GM12878 (cell line): ENCODE data around the gene CCNA2. TPM values are rescaled to one million over a fixed set of nuclear protein-coding genes. Genes with fewer than 3 reads are reported as not detected.

Experiments
- ATAC-seq: fragments of 200-7000 bp; cut with Tn5 transposase; 3 replicates; pipeline ENCODE4 v1.9.1; 2020; ENCODE audit warnings: mild to moderate bottlenecking, moderate library complexity
- BruUV-seq: library from RNA; stranded (reverse); fragments of 400-500 nt; replicated peaks from 2 replicates; lab custom pipeline; 2021; lab: Mats Ljungman, UMichigan
- CTCF ChIA-PET: fragments of 300-600 bp; sonication (Branson Sonifier 250); formaldehyde crosslinking; extraction: SDS; loops from one replicate; lab custom pipeline; 2021; ENCODE audit warnings: inconsistent platforms; lab: Yijun Ruan, JAX
- POLR2A ChIA-PET: fragments of 350-600 bp; formaldehyde crosslinking; extraction: SDS; loops from one replicate; lab custom pipeline; 2021; ENCODE audit warnings: inconsistent platforms; lab: Charles Lee
- RAD21 ChIA-PET: fragments of 300-600 bp; sonication (Branson Sonifier 250); formaldehyde crosslinking; loops from one replicate; lab custom pipeline; 2023; ENCODE audit warnings: antibody characterized with exemption; ENCODE audit not compliant: unreplicated experiment; lab: Charles Lee
- SMC1A ChIA-PET: fragments of 300-600 bp; sonication (Branson Sonifier 250); formaldehyde crosslinking; loops from one replicate; lab custom pipeline; 2023; ENCODE audit not compliant: unreplicated experiment, uncharacterized antibody; lab: Charles Lee
- DNase-seq: peaks from one replicate; pipeline ENCODE4 v3.0.0-alpha.2; 2011; ENCODE audit warnings: low read depth, low spot score
- FAIRE-seq: peaks from 3 replicates; lab custom pipeline; 2011; peaks lifted over from hg19 to GRCh38; lab: Jason Lieb, UNC
- H2AFZ ChIP-seq: 2 replicates; pipeline ENCODE4 v1.6.0; 2011; ENCODE audit warnings: low read depth, low read length, control low read depth; ENCODE audit not compliant: control insufficient read depth
- H3K27ac ChIP-seq: 2 replicates; pipeline ENCODE4 v1.5.1; 2011; ENCODE audit warnings: control low read depth; ENCODE audit not compliant: control insufficient read depth, insufficient read depth
- H3K27me3 ChIP-seq, 2 experiments: replicated peaks in 1 of 2; 2 replicates each; pipeline versions ENCODE4 v1.6.0 to v1.6.1; 2011; ENCODE audit warnings: low read length in 1 of 2; ENCODE audit not compliant: control insufficient read depth in 2 of 2, insufficient read depth in 2 of 2
- H3K36me3 ChIP-seq, 2 experiments: 2 replicates each; pipeline ENCODE4 v1.5.1; 2011; ENCODE audit warnings: low read length in 1 of 2; ENCODE audit not compliant: control insufficient read depth in 2 of 2, insufficient read depth in 2 of 2
- H3K4me1 ChIP-seq: 2 replicates; pipeline ENCODE4 v1.6.1; 2011; ENCODE audit warnings: mild to moderate bottlenecking, low read length, moderate library complexity, mixed read lengths; ENCODE audit not compliant: control insufficient read depth, insufficient read depth
- H3K4me2 ChIP-seq: 2 replicates; pipeline ENCODE4 v1.6.0; 2011; ENCODE audit warnings: control low read depth; ENCODE audit not compliant: control insufficient read depth, insufficient read depth
- H3K4me3 ChIP-seq: fragments of 200-600 bp; sonication (generic); 2 replicates; pipeline ENCODE4 v1.5.1; 2016
- H3K79me2 ChIP-seq: 2 replicates; pipeline ENCODE4 v1.6.0; 2011; ENCODE audit warnings: low read length; ENCODE audit not compliant: control insufficient read depth, insufficient read depth
- H3K9ac ChIP-seq: 2 replicates; pipeline ENCODE4 v1.8.0; 2011; ENCODE audit warnings: low read length, control low read depth, mixed read lengths; ENCODE audit not compliant: control insufficient read depth, insufficient read depth
- H3K9me3 ChIP-seq: replicated peaks from 3 replicates; pipeline ENCODE4 v1.5.1; 2011; ENCODE audit warnings: mild to moderate bottlenecking, low read length; ENCODE audit not compliant: control insufficient read depth, insufficient read depth
- H4K20me1 ChIP-seq: 2 replicates; pipeline ENCODE4 v1.6.0; 2011; ENCODE audit not compliant: control insufficient read depth, insufficient read depth
- BCL11A ChIP-seq: IDR thresholded peaks from 2 replicates; pipeline ENCODE4 v1.6.1; 2011; ENCODE audit warnings: low read depth, low read length
- EED ChIP-seq: sonication (generic); IDR thresholded peaks from 2 replicates; pipeline ENCODE4 v1.6.1; 2016; ENCODE audit warnings: antibody characterized with exemption, low read depth
- FOXK2 ChIP-seq: fragments of 450-650 bp; IDR thresholded peaks from 2 replicates; pipeline ENCODE4 v1.6.1; 2017; ENCODE audit warnings: mild to moderate bottlenecking, moderate library complexity
- LARP7 ChIP-seq: fragments of 450-650 bp; IDR thresholded peaks from 2 replicates; pipeline ENCODE4 v1.6.1; 2017; ENCODE audit warnings: mild to moderate bottlenecking
- MTA3 ChIP-seq: IDR thresholded peaks from 2 replicates; pipeline ENCODE4 v1.6.1; 2012; ENCODE audit warnings: low read length, inconsistent platforms, borderline replicate concordance
- NFIC ChIP-seq: IDR thresholded peaks from 2 replicates; pipeline ENCODE4 v1.6.1; 2012; ENCODE audit warnings: low read depth, mild to moderate bottlenecking, inconsistent platforms, low read length, moderate library complexity
- RUNX3 ChIP-seq: IDR thresholded peaks from 2 replicates; pipeline ENCODE4 v1.6.1; 2012; ENCODE audit warnings: low read length, inconsistent platforms
- SP1 ChIP-seq: IDR thresholded peaks from one replicate; pipeline ENCODE4 v1.6.1; 2011; ENCODE audit warnings: low read depth, low read length
- ZBED1 ChIP-seq: IDR thresholded peaks from 2 replicates; pipeline ENCODE4 v1.6.1; 2016; ENCODE audit warnings: borderline replicate concordance
- in situ Hi-C: fragments of 300-500 bp; cut with MboI; formaldehyde crosslinking; loops from 9 replicates; pipeline ENCODE4 v1.14.3; 2018; ENCODE audit warnings: mixed read lengths
- intact Hi-C: fragments of 100-400 bp; cut with micrococcal nuclease; formaldehyde crosslinking; loops from one replicate; pipeline ENCODE4 v1.14.2; 2022; ENCODE audit not compliant: unreplicated experiment
- polyA plus RNA-seq, 11 experiments: library from polyadenylated mRNA; depleted of rRNA in 4 of 11; unstranded in 6 of 11; stranded (reverse) in 5 of 11; fragments of >200 nt; fragmentation: Nextera tagmentation in 4 of 11; fragmentation: Illumina TruSeq in 1 of 11; extraction: Ambion mirVana in 4 of 11; extraction: Trizol in 1 of 11; gene quantifications; 1 replicate in 1 of 11; 2 replicates in 10 of 11; pipeline versions ENCODE4 v1.2.1 to v1.2.3, GENCODE V29; 2011 to 2016; ENCODE audit warnings: inconsistent platforms in 2 of 11, missing spikeins in 2 of 11, low read depth in 1 of 11
- total RNA-seq, 4 experiments: library from RNA; depleted of rRNA in 3 of 4; stranded (reverse); fragments of >200 nt in 3 of 4; fragmentation: Illumina TruSeq in 1 of 4; extraction: Trizol in 1 of 4; gene quantifications; 2 replicates each; pipeline versions ENCODE4 v1.2.1 to v1.2.3, GENCODE V29; 2013 to 2021
- TF ChIP-seq, protein P1 (sequence below): fragments of 450-650 bp; IDR thresholded peaks from 2 replicates; pipeline ENCODE4 v1.6.1; 2016; ENCODE audit warnings: mild to moderate bottlenecking
- TF ChIP-seq, protein P2 (sequence below): fragments of 450-650 bp; formaldehyde crosslinking; IDR thresholded peaks from 2 replicates; pipeline ENCODE4 v1.4.0; 2022; ENCODE audit warnings: mild to moderate bottlenecking, moderate library complexity
- TF ChIP-seq, protein P3 (sequence below): IDR thresholded peaks from 2 replicates; pipeline ENCODE4 v1.6.1; 2012; ENCODE audit warnings: mild to moderate bottlenecking, low read depth, low read length
- TF ChIP-seq, protein P4 (sequence below): fragments of 150-350 bp; IDR thresholded peaks from 2 replicates; pipeline ENCODE4 v1.6.1; 2016; ENCODE audit warnings: low read depth, low read length

Gene CCNA2
- total and polyA plus RNA-seq, 10 of the 15 experiments (the other 5 are each of a cell fraction or from before 2014, with no cell fraction given), result 21.8 to 153 (median 94.5) TPM

DNA sequence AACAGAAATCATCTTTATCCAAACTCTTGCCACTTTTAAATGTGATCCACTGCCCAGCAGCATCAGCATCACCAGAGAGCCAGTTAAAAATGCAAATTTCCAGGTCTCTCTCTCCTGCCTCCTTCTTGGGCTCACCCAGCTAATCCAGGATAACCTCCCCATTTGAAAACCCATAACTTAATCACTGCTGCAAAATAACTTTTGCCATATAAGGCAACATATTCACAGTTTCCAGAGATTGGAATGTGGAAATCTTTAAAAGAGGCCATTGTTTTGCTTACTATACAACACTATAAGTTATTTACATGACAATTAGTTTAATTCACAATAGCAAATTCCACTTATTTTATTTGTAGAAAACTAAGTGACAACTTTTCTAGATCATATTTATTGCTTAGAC is 27.4 kb downstream of the CCNA2 start:
- intact Hi-C loops, result no loop called here
- POLR2A ChIA-PET, result interaction anchor here (0.6 to 3.0 kb wide), 2 partner anchors 18 to 23 kb away, joined by 5 to 10 read pairs; no protein-coding TSS in a partner anchor
- peaks cover 3% of the 10 kb centered on the region for H3K79me2 ChIP-seq
- peak overlapping the region; percentile 5; the same call in 1 of the 2 replicates for H3K9ac ChIP-seq
- H3K27ac ChIP-seq, result peak overlapping the region; percentile 53
- SMC1A ChIA-PET, result interaction anchor here (0.6 to 3.4 kb wide), 5 partner anchors 11 to 30 kb away, joined by 3 to 20 read pairs (median 5); partner anchors contain the start of gene CCNA2
- no peak for DNase-seq
- TF ChIP-seq MTA3 (no peak), NFIC (no peak), BCL11A (no peak), LARP7 (no peak), EED (no peak), FOXK2 (no peak), SP1 (no peak), ZBED1 (no peak), RUNX3 (no peak)
- TF ChIP-seq, protein P1, sequence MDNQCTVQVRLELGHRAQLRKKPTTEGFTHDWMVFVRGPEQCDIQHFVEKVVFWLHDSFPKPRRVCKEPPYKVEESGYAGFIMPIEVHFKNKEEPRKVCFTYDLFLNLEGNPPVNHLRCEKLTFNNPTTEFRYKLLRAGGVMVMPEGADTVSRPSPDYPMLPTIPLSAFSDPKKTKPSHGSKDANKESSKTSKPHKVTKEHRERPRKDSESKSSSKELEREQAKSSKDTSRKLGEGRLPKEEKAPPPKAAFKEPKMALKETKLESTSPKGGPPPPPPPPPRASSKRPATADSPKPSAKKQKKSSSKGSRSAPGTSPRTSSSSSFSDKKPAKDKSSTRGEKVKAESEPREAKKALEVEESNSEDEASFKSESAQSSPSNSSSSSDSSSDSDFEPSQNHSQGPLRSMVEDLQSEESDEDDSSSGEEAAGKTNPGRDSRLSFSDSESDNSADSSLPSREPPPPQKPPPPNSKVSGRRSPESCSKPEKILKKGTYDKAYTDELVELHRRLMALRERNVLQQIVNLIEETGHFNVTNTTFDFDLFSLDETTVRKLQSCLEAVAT, result no peak
- TF ChIP-seq, protein P2, sequence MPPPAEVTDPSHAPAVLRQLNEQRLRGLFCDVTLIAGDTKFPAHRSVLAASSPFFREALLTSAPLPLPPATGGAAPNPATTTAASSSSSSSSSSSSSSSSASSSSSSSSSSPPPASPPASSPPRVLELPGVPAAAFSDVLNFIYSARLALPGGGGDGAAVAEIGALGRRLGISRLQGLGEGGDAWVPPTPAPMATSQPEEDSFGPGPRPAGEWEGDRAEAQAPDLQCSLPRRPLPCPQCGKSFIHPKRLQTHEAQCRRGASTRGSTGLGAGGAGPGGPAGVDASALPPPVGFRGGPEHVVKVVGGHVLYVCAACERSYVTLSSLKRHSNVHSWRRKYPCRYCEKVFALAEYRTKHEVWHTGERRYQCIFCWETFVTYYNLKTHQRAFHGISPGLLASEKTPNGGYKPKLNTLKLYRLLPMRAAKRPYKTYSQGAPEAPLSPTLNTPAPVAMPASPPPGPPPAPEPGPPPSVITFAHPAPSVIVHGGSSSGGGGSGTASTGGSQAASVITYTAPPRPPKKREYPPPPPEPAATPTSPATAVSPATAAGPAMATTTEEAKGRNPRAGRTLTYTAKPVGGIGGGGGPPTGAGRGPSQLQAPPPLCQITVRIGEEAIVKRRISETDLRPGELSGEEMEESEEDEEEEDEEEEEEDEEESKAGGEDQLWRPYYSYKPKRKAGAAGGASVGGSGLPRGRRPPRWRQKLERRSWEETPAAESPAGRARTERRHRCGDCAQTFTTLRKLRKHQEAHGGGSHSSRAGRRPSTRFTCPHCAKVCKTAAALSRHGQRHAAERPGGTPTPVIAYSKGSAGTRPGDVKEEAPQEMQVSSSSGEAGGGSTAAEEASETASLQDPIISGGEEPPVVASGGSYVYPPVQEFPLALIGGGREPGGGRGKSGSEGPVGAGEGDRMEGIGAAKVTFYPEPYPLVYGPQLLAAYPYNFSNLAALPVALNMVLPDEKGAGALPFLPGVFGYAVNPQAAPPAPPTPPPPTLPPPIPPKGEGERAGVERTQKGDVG, result no peak
- TF ChIP-seq, protein P3, sequence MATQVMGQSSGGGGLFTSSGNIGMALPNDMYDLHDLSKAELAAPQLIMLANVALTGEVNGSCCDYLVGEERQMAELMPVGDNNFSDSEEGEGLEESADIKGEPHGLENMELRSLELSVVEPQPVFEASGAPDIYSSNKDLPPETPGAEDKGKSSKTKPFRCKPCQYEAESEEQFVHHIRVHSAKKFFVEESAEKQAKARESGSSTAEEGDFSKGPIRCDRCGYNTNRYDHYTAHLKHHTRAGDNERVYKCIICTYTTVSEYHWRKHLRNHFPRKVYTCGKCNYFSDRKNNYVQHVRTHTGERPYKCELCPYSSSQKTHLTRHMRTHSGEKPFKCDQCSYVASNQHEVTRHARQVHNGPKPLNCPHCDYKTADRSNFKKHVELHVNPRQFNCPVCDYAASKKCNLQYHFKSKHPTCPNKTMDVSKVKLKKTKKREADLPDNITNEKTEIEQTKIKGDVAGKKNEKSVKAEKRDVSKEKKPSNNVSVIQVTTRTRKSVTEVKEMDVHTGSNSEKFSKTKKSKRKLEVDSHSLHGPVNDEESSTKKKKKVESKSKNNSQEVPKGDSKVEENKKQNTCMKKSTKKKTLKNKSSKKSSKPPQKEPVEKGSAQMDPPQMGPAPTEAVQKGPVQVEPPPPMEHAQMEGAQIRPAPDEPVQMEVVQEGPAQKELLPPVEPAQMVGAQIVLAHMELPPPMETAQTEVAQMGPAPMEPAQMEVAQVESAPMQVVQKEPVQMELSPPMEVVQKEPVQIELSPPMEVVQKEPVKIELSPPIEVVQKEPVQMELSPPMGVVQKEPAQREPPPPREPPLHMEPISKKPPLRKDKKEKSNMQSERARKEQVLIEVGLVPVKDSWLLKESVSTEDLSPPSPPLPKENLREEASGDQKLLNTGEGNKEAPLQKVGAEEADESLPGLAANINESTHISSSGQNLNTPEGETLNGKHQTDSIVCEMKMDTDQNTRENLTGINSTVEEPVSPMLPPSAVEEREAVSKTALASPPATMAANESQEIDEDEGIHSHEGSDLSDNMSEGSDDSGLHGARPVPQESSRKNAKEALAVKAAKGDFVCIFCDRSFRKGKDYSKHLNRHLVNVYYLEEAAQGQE, result no peak
- TF ChIP-seq, protein P4, sequence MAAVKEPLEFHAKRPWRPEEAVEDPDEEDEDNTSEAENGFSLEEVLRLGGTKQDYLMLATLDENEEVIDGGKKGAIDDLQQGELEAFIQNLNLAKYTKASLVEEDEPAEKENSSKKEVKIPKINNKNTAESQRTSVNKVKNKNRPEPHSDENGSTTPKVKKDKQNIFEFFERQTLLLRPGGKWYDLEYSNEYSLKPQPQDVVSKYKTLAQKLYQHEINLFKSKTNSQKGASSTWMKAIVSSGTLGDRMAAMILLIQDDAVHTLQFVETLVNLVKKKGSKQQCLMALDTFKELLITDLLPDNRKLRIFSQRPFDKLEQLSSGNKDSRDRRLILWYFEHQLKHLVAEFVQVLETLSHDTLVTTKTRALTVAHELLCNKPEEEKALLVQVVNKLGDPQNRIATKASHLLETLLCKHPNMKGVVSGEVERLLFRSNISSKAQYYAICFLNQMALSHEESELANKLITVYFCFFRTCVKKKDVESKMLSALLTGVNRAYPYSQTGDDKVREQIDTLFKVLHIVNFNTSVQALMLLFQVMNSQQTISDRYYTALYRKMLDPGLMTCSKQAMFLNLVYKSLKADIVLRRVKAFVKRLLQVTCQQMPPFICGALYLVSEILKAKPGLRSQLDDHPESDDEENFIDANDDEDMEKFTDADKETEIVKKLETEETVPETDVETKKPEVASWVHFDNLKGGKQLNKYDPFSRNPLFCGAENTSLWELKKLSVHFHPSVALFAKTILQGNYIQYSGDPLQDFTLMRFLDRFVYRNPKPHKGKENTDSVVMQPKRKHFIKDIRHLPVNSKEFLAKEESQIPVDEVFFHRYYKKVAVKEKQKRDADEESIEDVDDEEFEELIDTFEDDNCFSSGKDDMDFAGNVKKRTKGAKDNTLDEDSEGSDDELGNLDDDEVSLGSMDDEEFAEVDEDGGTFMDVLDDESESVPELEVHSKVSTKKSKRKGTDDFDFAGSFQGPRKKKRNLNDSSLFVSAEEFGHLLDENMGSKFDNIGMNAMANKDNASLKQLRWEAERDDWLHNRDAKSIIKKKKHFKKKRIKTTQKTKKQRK, result no peak
- FAIRE-seq, result no peak
- no TSS peak for BruUV-seq
- H3K4me1 ChIP-seq, result peaks cover 29% of the 10 kb centered on the region
- peak overlapping the region; percentile 83 for H2AFZ ChIP-seq
- H3K36me3 ChIP-seq, result no peaks in the 10 kb centered on the region
- RAD21 ChIA-PET, result interaction anchor here (1.7 kb wide), 1 partner anchor 19 kb away, joined by 9 read pairs; no protein-coding TSS in a partner anchor
- CTCF ChIA-PET, result interaction anchor here (0.6 to 2.0 kb wide), 6 partner anchors 14 to 427 kb away, joined by 3 to 6 read pairs (median 3); no protein-coding TSS in a partner anchor
- H4K20me1 ChIP-seq, result no peaks in the 10 kb centered on the region
- H3K27me3 ChIP-seq, result no peaks in the 10 kb centered on the region
- H3K4me2 ChIP-seq, result peak overlapping the region; percentile 82
- in situ Hi-C loops, result no loop called here
- H3K9me3 ChIP-seq, result no peaks in the 10 kb centered on the region
- no peak for ATAC-seq
- H3K4me3 ChIP-seq, result no peak overlapping the region
